Measurements from ENCODE around the gene FOXP4.

The FOXP4 gene

GRCh38 chr6:41586252-41587007, 40.2 kb downstream of the FOXP4 start:
- no peak for DNase-seq

- no peak for DNase-seq
These were observed 41.1 kb downstream of the FOXP4 start for GRCh38 chr6:41587131-41587879.

- DNase-seq: no peak
These were observed 41.9 kb downstream of the FOXP4 start for GRCh38 chr6:41588111-41588510.

GRCh38 chr6:41589223-41589622, 43.0 kb downstream of the FOXP4 start:
- DNase-seq: no peak

- DNase-seq: no peak
These were observed 43.7 kb downstream of the FOXP4 start for GRCh38 chr6:41589636-41590622.

GRCh38 chr6:41591122-41591521, 44.9 kb downstream of the FOXP4 start:
- no peak for DNase-seq

- DNase-seq: peak; percentile 79
These were observed 45.8 kb downstream of the FOXP4 start for GRCh38 chr6:41591859-41592502.

- no peak for DNase-seq
These were observed 47.2 kb downstream of the FOXP4 start for GRCh38 chr6:41593406-41593805.

GRCh38 chr6:41593839-41594238, 47.7 kb downstream of the FOXP4 start:
- DNase-seq: no peak

GRCh38 chr6:41594326-41594725, 48.1 kb downstream of the FOXP4 start:
- DNase-seq: no peak

GRCh38 chr6:41594766-41595165, 48.6 kb downstream of the FOXP4 start:
- no peak for DNase-seq

- no peak for DNase-seq
These were observed 49.0 kb downstream of the FOXP4 start for GRCh38 chr6:41595166-41595565.

GRCh38 chr6:41596096-41596685, 50.0 kb downstream of the FOXP4 start:
- no peak for DNase-seq

GRCh38 chr6:41596807-41597206, 50.6 kb downstream of the FOXP4 start:
- no peak for DNase-seq

- DNase-seq: no peak
These were observed 51.2 kb downstream of the FOXP4 start for GRCh38 chr6:41597246-41598000.

- DNase-seq: no peak
These were observed 52.5 kb downstream of the FOXP4 start for GRCh38 chr6:41598670-41599014.

GRCh38 chr6:41599015-41599851, 53.1 kb downstream of the FOXP4 start:
- no peak for DNase-seq

GRCh38 chr6:41599852-41600445, 53.8 kb downstream of the FOXP4 start:
- DNase-seq: no peak

GRCh38 chr6:41600499-41601247, 54.5 kb downstream of the FOXP4 start:
- DNase-seq: no peak

GRCh38 chr6:41601248-41601549, 55.0 kb downstream of the FOXP4 start:
- DNase-seq: no peak

Measured in stimulated activated CD4-positive, alpha-beta T cell treated with anti-CD3 and anti-CD28 coated beads, Interleukin-4, amount 100 ng/mL, for 1 hour (primary cell).